EH (cell line): ENCODE measurements around the gene IFI30.

Experiments used
- DNase-seq: peaks from one replicate; pipeline ENCODE4 v3.0.0-alpha.2; 2015; ENCODE audit warnings: low read depth

IFI30 gene

GRCh38 chr19:18152817-18153555 is 20.6 kb upstream of the IFI30 start, which contains the start of gene PIK3R2:
Gene PIK3R2, plus strand, starts transcription at chr19:18153163. Its CDS starts 2,717 bp downstream, at chr19:18155880.
- peak; percentile 99 for DNase-seq

- DNase-seq: peak; percentile 19
Measured at GRCh38 chr19:18153556-18154134, 20.0 kb upstream of the IFI30 start.

DNA sequence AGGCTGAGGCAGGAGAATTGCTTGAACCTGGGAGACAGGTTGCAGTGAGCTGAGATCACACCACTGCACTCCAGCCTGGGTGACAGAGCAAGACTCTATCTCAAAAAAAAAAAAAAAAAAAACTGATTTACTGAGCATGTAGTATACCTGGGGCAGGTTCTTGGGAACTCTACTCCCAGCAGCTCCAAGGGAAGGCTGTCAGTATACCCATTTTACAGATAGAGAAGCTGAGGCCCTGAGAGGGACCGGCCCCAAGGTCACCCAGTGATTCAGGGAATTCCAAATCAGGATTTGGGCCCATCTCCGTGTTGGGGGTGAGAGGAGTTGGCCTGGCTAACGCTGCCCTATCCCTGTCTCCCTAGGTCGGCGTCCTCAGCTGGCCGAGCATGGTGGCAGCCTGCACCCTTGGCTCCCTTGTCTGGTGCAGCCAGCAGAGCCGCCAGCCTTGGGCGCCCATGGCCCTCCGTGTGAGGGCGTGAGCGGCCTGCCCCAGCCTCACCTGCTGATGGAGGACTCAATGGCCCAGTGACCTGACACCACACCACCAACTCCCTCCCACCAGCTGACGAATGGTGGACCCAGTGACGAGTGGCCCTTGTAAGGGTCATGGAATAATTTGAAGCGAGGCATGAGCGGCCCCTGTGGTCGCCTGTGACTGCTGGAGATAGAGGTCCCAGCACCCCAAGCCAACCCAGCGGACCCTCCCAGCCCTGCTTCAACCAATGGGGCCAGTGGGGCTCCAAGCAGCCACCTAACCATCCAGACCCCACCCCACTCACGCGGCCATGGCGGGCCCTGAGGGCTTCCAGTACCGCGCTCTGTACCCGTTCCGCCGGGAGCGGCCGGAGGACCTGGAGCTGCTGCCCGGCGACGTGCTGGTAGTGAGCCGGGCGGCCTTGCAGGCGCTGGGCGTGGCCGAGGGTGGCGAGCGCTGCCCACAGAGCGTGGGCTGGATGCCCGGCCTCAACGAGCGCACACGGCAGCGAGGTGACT is 18.2 kb upstream of the IFI30 start:
- no peak for DNase-seq

DNA sequence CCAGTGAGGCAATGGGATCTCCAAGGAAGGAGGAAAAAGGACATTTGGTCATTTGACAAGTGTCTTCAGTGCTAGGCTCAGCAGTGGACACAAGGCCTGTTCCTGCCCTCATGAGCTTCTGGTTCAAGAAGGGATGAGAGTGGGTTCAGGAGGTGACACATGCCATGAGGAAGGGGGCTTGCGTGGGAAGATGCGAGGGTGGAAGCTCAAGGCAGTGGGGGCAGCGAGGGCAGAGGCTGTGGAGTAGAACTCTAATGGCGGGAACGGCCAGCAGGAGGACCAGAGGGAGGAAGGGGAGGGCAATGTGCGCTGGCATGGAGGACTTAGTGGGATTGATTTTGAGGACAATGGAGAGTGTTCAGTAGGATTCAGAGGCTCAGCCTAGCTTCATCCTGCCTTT is 17.3 kb upstream of the IFI30 start:
- no peak for DNase-seq

GRCh38 chr19:18156841-18157464 is 16.7 kb upstream of the IFI30 start:
- peak; percentile 78 for DNase-seq

DNA sequence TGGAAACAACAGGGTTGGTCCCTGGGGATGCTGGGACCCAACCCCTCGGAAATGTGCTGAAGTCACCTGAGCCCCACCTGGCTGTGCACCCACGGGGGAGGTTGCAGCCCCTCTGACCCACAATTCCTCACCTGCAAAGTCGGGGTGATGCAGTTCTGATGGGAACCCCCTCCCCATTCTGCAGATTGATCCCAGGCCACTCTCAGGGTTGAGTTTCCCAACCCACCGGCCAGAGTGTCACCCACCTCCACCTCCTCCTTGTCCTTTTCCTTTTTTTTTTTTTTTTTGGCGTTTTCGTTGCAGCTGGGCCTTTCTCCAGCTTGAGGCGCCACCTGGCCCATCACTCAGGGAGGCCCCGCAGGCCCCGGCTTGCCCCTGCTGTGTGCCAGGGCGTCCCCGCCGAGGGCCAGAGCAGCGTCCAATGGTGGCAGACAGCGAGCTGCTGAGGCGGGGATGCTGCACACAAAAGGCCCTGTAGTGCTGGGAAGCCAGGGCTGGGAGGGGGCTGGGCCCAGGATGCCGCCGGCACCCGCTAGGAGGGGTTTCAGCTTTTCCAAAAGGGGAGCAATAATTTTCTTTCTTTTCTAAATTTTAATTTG is 16.0 kb upstream of the IFI30 start:
- DNase-seq: no peak

DNA sequence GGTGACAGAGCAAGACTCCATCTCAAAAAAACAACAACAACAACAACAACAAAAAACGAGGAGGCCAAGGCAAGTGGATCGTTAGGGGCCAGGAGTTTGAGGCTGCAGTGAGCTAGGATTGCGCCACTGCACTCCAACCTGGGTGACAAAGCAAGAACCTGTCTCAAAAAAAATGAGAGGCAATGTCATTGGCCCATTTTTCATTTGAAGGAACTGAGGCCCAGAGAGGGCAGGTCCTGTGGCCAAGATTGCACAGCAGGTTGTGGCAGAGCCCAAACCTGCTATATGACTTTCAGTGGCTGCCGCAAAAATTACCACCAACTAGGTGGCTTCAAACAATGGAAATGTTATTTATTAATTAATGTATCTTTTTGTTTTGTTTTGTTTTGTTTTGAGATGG is 15.1 kb upstream of the IFI30 start:
- no peak for DNase-seq

GRCh38 chr19:18159059-18159616 is 14.5 kb upstream of the IFI30 start:
- peak; percentile 42 for DNase-seq

- no peak for DNase-seq
Measured at GRCh38 chr19:18159810-18160209, 13.8 kb upstream of the IFI30 start.

- DNase-seq: no peak
Measured at GRCh38 chr19:18160493-18160970, 13.1 kb upstream of the IFI30 start.

GRCh38 chr19:18160971-18161635 is 12.5 kb upstream of the IFI30 start:
- peak; percentile 66 for DNase-seq

DNA sequence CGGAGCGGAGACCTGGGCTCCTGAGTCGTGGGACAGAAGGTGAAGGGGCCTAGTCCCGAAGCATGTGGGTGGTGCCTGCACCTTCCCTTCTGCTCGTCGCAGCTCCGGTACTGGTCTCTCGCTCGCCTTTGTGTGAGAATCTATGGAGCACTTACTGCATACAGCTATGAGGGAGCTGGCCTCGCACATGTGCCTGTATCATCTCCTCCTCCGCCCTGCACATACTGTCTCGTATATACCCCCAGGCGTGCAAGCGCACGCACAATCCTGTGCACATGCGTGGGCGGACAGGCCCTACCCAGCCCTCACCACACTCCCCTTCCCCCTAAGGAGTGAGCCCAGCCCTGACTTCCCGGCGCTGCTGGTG is 12.0 kb upstream of the IFI30 start:
- DNase-seq: no peak

GRCh38 chr19:18164072-18164471 is 9.5 kb upstream of the IFI30 start:
- DNase-seq: no peak

- DNase-seq: no peak
Measured at GRCh38 chr19:18165794-18166544, 7.6 kb upstream of the IFI30 start.

GRCh38 chr19:18167011-18167410 is 6.6 kb upstream of the IFI30 start:
- no peak for DNase-seq

DNA sequence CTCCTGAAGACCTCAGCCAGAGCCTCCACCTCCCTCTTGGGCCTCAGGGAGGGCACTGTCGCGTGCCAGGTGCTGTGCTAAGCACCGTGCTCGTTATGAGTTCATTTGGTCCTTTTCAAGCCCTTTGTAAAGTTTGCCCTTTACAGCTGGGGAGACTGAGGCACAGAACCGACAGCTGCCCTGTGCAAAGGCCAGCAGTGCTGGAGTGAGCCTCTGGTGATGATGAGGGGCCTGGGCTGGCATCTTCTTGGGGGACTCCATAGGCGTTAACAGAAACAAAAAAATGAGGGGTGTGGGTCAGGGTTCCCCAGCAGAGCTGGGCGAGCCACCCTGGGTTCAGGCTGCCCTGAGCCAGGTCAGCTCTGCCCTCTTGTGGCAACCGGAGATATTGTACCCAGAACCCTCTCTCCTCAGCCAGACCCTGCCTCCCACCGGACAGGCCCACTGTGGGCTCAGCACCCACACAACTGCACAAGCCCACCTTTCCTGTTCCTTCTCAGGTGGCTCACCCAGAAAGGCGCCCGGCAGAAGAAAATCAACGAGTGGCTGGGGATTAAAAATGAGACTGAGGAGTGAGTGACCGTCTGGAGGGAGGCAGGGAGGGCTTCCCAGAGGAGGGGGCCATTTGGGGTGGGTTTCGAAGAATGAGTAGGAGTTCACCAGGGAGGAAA is 5.5 kb upstream of the IFI30 start:
- DNase-seq: peak; percentile 54

- no peak for DNase-seq
Measured at GRCh38 chr19:18168673-18169381, 4.8 kb upstream of the IFI30 start.

- no peak for DNase-seq
Measured at GRCh38 chr19:18170714-18171255, 2.8 kb upstream of the IFI30 start.
